ENCODE measurements around the gene LIN37. TPM values are rescaled to one million over a fixed set of nuclear protein-coding genes. Genes with fewer than 3 reads are reported as not detected.

LIN37 gene, protein sequence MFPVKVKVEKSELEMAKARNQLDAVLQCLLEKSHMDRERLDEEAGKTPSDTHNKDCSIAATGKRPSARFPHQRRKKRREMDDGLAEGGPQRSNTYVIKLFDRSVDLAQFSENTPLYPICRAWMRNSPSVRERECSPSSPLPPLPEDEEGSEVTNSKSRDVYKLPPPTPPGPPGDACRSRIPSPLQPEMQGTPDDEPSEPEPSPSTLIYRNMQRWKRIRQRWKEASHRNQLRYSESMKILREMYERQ
- polyA plus RNA-seq (2012; ENCODE audit: insufficient read length, low read depth) = 30.6 TPM

DNA sequence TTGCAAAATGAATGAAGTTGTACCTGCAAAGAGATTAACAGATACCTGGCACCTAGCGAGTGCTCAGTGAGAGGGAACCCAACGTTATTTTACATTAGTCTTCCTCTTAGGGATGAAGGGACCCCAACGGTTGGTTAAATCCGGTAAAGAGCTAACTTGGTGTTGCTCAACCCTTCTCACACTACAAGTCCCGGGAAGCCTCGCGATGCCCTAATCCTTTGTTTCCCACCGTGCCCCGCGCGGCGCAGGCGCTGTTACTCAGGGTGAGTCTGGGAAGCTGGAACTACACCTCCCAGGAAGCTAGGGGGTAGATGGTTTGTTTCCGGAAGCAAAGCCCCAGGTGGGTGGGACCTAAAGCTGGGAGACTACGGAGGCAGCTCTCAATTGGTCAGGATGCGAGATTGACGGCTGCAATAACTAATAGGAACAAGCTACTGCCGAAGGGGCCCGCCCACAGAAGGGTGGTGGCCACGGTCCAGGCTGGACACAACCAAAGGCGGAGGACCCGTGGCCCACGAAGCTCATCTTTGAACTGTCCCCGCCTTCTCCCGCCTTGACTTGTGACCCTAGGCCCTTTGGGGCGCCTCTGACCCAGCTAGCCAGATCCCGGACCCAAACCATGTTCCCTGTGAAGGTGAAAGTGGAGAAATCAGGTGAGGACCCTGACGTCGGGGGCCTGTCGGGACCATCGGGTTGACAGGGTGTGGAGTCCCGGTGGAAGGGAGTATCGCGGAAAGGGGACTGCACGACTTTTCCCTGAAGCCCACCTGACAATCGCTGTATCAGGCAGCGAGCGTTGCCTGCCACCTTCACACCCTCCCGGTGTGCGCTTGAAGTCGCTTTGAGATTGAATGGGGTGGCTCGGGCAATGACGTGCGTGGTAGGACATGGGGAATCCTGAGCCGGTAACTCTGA is at the start of gene LIN37:
Gene LIN37 (plus strand): TSS at position 471 of the 915 bp plus-strand sequence. CDS start 149 bp downstream, at position 620.
- TF ChIP-seq, protein P1, sequence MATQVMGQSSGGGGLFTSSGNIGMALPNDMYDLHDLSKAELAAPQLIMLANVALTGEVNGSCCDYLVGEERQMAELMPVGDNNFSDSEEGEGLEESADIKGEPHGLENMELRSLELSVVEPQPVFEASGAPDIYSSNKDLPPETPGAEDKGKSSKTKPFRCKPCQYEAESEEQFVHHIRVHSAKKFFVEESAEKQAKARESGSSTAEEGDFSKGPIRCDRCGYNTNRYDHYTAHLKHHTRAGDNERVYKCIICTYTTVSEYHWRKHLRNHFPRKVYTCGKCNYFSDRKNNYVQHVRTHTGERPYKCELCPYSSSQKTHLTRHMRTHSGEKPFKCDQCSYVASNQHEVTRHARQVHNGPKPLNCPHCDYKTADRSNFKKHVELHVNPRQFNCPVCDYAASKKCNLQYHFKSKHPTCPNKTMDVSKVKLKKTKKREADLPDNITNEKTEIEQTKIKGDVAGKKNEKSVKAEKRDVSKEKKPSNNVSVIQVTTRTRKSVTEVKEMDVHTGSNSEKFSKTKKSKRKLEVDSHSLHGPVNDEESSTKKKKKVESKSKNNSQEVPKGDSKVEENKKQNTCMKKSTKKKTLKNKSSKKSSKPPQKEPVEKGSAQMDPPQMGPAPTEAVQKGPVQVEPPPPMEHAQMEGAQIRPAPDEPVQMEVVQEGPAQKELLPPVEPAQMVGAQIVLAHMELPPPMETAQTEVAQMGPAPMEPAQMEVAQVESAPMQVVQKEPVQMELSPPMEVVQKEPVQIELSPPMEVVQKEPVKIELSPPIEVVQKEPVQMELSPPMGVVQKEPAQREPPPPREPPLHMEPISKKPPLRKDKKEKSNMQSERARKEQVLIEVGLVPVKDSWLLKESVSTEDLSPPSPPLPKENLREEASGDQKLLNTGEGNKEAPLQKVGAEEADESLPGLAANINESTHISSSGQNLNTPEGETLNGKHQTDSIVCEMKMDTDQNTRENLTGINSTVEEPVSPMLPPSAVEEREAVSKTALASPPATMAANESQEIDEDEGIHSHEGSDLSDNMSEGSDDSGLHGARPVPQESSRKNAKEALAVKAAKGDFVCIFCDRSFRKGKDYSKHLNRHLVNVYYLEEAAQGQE (IDR thresholded peaks at IDR 0.05; ENCODE audit: insufficient read depth in 1 of 2, low read depth in 2 of 2, low read length in 2 of 2) = no peak
- TF ChIP-seq TAF1 (IDR thresholded peaks at IDR 0.05; ENCODE audit: borderline replicate concordance, insufficient read depth, low read length) (0 out of 2 replicates have a peak, but pooled peaks have one; percentile 42), SIN3A (IDR thresholded peaks at IDR 0.05; ENCODE audit: borderline replicate concordance, insufficient read depth, low read length) (peak; percentile 71; the same call in 1 of the 2 replicates), POLR2AphosphoS5 (IDR thresholded peaks at IDR 0.05; ENCODE audit: low read depth, low read length) (peak; percentile 84)

DNA sequence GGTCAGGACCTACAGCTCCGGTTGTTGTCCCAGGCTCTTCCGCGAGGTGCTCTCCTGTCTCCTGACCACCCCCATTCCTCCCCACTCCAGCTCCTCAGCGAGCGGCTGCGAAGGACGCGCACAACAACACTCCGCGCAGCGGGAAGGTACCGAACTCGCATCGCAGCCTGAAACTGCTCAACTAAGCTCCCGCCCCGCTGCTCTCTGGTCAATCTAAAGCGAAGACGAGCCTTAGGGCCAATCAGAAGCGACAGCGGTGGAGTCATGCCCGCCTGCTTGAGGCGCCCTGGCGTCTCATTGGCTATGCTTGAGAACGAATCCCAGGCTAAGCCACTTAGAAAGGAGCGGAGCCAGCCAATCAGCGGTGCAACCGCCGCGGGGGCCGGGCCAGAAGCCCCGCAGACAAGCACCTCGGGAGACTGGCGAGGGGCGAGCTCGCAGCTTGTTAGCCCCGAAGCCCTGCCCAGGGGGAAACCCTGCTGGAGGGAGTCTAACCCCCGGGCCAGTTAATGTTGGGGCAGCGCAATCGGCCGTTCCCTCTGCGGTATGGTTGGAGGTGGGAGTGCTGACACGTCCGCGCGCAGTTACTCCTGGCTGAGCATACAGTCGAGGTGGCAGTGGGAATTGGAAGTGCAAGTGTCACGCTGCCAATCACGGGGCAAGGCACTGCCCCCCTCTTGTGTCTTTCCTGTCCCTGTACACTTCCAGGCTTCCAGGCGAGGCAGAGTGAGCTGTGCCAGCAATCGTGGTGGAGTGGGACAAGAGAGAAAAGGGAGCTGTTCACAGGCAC is 46.0 kb upstream of the LIN37 start:
- TF ChIP-seq TAF1 (IDR thresholded peaks at IDR 0.05; ENCODE audit: borderline replicate concordance, insufficient read depth, low read length) = peak; percentile 57; the same call in 1 of the 2 replicates
- TF ChIP-seq FOXP2 (optimal IDR thresholded peaks at IDR 0.05; ENCODE audit: borderline replicate concordance, extremely low read depth, extremely low read length, insufficient read depth) = peak; percentile 73
- TF ChIP-seq POLR2AphosphoS5 (IDR thresholded peaks at IDR 0.05; ENCODE audit: low read depth, low read length) = peak; percentile 59; the same call in 1 of the 2 replicates
- TF ChIP-seq, protein P1 (IDR thresholded peaks at IDR 0.05; ENCODE audit: insufficient read depth in 1 of 2, low read depth in 2 of 2, low read length in 2 of 2) = 0 out of 4 replicates have a peak, but pooled peaks of 1 of the 2 experiments have one; percentile 51
- peak; percentile 6; the same call in 1 of the 2 replicates for TF ChIP-seq SIN3A (IDR thresholded peaks at IDR 0.05; ENCODE audit: borderline replicate concordance, insufficient read depth, low read length)

DNA sequence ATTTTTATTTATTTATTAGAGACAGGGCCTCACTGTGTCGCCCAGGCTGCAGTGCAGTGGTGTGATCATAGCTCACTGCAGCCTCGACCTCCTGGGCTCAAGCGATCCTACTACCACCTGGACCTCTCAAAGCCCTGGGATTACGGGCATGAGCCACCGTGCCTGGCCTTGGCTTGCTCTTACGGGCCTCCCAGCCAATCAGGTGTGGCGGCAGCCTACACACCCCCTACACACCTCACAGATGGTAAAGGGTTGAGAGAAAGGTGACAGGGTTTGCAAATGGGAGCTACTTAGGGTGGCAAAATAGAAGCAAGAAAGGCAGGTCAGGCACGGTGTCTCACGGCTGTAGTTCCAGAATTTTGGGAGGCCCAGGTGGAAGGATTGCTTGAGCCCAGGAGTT is 45.0 kb upstream of the LIN37 start:
- TF ChIP-seq FOXP2 (optimal IDR thresholded peaks at IDR 0.05; ENCODE audit: borderline replicate concordance, extremely low read depth, extremely low read length, insufficient read depth) = no peak
- no peak for TF ChIP-seq TAF1 (IDR thresholded peaks at IDR 0.05; ENCODE audit: borderline replicate concordance, insufficient read depth, low read length)
- TF ChIP-seq SIN3A (IDR thresholded peaks at IDR 0.05; ENCODE audit: borderline replicate concordance, insufficient read depth, low read length) = no peak
- TF ChIP-seq, protein P1 (IDR thresholded peaks at IDR 0.05; ENCODE audit: insufficient read depth in 1 of 2, low read depth in 2 of 2, low read length in 2 of 2) = no peak
- no peak for TF ChIP-seq POLR2AphosphoS5 (IDR thresholded peaks at IDR 0.05; ENCODE audit: low read depth, low read length)

DNA sequence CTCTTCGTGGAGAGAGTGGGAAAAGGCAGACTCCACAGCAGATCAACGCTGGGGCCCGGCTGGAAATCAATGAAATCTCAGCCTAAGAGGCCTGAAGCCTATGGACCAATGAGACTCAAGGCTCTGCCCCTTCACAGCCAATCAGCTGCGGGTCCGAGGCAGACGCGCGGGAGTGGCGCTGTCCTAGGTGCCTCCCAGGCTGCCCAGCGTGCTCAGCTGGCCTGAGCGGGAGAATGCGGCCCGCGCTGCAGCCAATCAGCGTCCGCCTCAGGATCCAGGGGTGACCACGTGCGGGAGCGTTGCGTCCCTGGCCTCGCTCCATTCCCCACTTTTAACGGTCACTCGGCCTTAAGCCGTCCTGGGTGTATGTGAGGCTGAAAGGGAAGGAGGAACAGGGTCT is 44.2 kb upstream of the LIN37 start, which contains the start of gene ZBTB32:
Gene ZBTB32 (plus strand): TSS at position 341 of the 400 bp plus-strand sequence. CDS start 10,069 bp downstream, outside the sequence.
- TF ChIP-seq FOXP2 (optimal IDR thresholded peaks at IDR 0.05; ENCODE audit: borderline replicate concordance, extremely low read depth, extremely low read length, insufficient read depth) (no peak), POLR2AphosphoS5 (IDR thresholded peaks at IDR 0.05; ENCODE audit: low read depth, low read length) (no peak)
- TF ChIP-seq, protein P1 (IDR thresholded peaks at IDR 0.05; ENCODE audit: insufficient read depth in 1 of 2, low read depth in 2 of 2, low read length in 2 of 2) = peak; percentile 59 to 80
